H7 (cell line): ENCODE measurements around the gene FAM229A. TPM values are rescaled to one million over a fixed set of nuclear protein-coding genes. Genes with fewer than 3 reads are reported as not detected.

Experiments used
- DNase-seq: peaks from one replicate; pipeline ENCODE4 v3.0.0; 2012
- H3K27me3 ChIP-seq: 2 replicates; pipeline ENCODE4 v1.6.0; 2011; ENCODE audit warnings: mild to moderate bottlenecking, low read length; ENCODE audit not compliant: control insufficient read depth, insufficient read depth
- H3K36me3 ChIP-seq: replicated peaks from 2 replicates; pipeline ENCODE4 v1.5.1; 2011; ENCODE audit warnings: low read length; ENCODE audit not compliant: control insufficient read depth, insufficient read depth
- H3K4me3 ChIP-seq: 2 replicates; pipeline ENCODE4 v1.5.1; 2011; ENCODE audit warnings: low read depth, mild to moderate bottlenecking, control low read depth, low read length, moderate library complexity; ENCODE audit not compliant: insufficient read depth
- total RNA-seq: library from RNA; depleted of rRNA; stranded (reverse); fragments of >200 nt; shearing (Covaris generic); gene quantifications from 2 replicates; pipeline ENCODE4 v1.2.3, GENCODE V29; 2014

Gene FAM229A
- total RNA-seq, 1 experiment from 2014 or later: 4.0 TPM

GRCh38 chr1:32392325-32392724 lies 30.0 kb upstream of the FAM229A start:
- H3K4me3 ChIP-seq: no peak overlapping the region

GRCh38 chr1:32390904-32391870 lies 28.9 kb upstream of the FAM229A start:
- no peaks in the 10 kb centered on the region for H3K27me3 ChIP-seq
- no peak overlapping the region for H3K4me3 ChIP-seq
- H3K36me3 ChIP-seq: peaks cover 20% of the 10 kb centered on the region
- DNase-seq: no peak

More at GRCh38 chr1:32392325-32392724, 30.0 kb upstream of the FAM229A start:
- DNase-seq: no peak
- no peaks in the 10 kb centered on the region for H3K27me3 ChIP-seq
- H3K36me3 ChIP-seq: peaks cover 14% of the 10 kb centered on the region

GRCh38 chr1:32388641-32389040 lies 26.4 kb upstream of the FAM229A start:
- Histone ChIP-seq H3K36me3 (peaks cover 27% of the 10 kb centered on the region), H3K27me3 (no peaks in the 10 kb centered on the region), H3K4me3 (no peak overlapping the region)
- no peak for DNase-seq

DNA sequence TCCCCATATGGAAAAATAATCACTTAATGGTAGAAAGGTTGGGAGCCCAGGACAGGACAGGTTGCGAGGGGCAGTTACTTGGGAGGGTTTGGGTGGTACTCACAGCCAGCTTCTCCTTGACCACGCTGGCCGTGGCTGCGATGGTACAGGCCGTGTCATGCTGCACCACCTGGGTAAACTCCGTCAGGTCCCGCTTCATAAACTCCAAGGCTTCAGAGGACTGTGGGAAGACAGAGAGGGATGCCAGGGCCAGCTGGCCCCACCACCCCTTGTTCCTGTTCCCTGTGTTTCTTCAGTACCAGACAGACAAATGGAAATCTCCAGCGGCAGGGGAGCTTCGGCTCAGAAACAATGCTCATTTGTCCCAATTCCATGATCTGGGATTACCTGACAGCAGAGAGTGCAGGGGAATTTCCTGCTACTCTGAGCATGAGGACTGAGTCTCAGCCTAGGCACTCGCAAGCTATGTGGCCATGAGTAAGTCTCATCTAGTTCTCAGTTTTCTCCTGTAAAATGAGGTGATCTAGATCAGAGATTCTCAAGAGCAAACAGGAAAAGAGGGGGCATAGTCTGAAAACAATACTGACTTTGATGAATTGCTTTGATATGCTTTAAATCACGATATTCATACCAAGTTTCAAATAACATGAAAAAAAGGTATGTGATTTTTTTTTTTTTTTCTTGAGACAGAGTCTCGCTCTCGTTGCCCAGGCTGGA lies 24.5 kb upstream of the FAM229A start:
- no peaks in the 10 kb centered on the region for H3K27me3 ChIP-seq
- H3K4me3 ChIP-seq: no peak overlapping the region
- DNase-seq: no peak
- peaks cover 30% of the 10 kb centered on the region for H3K36me3 ChIP-seq

- DNase-seq: no peak
- H3K4me3 ChIP-seq: no peak overlapping the region
- H3K27me3 ChIP-seq: no peaks in the 10 kb centered on the region
- peaks cover 49% of the 10 kb centered on the region for H3K36me3 ChIP-seq
Measured at GRCh38 chr1:32380057-32380456, 17.8 kb upstream of the FAM229A start.

- DNase-seq: no peak
- no peak overlapping the region for H3K4me3 ChIP-seq
- H3K36me3 ChIP-seq: peaks cover 41% of the 10 kb centered on the region
- no peaks in the 10 kb centered on the region for H3K27me3 ChIP-seq
Measured at GRCh38 chr1:32377541-32378220, 15.4 kb upstream of the FAM229A start.

DNA sequence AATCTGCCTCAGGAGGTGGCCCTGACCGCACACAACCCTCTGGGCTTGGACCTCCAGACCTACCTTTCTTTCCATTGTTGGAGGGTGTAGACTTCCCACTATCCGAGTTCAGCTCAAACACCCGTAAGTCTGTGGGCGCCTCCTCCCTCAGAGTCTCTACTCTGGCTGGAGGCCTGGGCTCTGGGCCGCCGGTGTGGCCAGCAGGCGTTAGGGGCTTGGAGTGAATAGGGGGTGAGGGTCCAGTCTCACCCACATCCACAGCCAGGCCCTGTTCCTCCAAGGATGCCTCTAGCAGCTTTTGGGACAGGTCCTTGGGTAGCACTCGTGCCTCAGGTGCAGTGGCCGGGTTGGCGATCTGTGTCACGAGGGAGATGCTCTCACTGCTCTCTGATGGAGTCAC lies 13.9 kb upstream of the FAM229A start:
- H3K4me3 ChIP-seq: no peak overlapping the region
- DNase-seq: no peak
- H3K27me3 ChIP-seq: no peaks in the 10 kb centered on the region
- H3K36me3 ChIP-seq: peaks cover 42% of the 10 kb centered on the region

DNA sequence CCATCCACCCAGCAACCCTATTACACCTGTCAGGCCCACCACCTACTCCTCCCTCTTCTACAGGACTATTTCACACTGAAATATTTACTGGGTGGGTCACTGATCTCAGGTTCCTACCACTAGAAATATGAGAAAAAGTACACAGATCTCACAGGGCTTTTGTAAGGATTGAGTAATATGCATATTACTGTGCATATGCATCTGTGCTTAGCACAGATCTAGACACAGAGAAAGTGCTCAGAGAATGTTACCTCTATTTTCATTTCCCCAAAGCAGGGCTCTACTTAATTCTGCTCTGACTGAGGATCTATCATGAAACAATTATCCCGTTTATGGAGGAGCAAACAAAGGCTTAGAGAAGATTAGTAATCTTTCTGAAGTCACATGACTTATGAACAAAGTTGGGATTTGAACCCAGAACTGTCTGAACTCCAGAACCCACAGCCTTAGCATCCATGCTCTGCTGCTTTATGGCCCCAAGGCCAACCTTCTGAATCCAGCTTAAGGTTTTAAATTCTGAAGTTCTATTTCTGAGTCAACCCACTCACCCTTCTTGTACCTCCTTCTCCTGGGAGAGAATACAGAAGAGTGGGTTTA lies 11.8 kb upstream of the FAM229A start:
- H3K4me3 ChIP-seq: no peak overlapping the region
- no peaks in the 10 kb centered on the region for H3K27me3 ChIP-seq
- DNase-seq: no peak
- H3K36me3 ChIP-seq: peaks cover 33% of the 10 kb centered on the region

DNA sequence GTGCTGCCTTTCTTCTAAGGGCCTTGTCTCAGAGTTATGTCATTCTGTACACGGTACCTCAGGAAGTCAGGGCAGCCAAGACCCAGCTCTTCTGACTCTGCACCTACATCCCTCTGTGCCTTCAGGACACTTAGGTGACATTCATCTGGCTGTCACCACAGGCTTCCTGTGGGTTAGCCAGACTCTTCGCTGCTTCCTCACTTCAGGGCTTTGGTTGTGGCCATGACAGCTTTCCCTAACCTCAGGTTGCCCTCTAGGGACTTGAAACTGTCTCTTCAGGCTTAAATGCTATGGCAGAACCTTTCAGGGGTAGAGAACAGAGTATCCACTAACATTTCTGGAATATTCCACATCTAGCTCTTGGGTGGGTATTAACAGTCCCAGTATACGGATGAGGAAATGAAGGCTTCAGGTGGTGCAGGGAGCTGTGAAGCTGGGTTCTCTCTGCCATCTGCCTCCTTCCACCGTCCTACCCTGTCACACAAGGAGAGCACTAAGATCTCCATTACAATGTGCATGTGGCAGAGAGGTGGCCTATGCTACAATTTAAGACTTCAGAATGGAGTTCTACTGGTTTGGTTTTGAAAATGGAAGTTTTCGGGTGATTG lies 10.0 kb upstream of the FAM229A start:
- Histone ChIP-seq H3K27me3 (no peaks in the 10 kb centered on the region), H3K4me3 (no peak overlapping the region), H3K36me3 (peaks cover 28% of the 10 kb centered on the region)
- no peak for DNase-seq

DNA sequence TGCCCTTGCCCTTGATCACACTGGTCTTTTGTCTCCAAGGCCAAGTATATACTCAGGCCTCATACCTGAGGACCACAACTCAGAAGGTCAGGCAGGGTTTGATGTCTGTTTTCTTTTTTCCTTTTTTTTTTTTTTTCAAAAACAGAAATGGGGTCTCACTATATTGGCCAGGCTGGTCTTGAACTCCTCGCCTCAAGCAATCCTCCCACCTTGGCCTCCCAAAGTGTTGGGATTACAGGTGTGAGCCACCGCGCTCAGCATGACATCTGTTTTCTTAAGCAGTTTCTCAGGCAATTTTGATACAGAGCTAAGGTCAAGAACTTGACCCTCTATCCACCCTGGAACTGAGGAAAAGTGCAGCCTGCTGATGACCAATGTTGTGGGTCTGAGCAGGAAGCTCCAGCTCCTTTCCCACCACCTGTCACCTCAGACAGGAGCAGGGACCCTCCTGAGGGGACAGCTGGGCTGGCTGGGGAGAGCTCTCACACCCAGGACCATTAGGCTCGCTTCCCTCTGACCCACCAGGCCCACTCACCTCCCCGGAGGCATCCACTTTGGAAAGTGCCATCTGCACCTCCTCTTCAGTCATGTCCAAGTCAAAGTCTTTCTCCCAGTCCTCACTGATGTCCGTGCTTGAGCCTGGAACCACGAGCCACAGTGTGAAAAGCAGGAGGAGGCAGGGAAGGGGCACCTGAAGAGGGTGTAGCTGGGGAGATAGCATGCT lies 5.8 kb upstream of the FAM229A start:
- no peak overlapping the region for H3K4me3 ChIP-seq
- peaks cover 25% of the 10 kb centered on the region for H3K36me3 ChIP-seq
- no peaks in the 10 kb centered on the region for H3K27me3 ChIP-seq
- DNase-seq: no peak

DNA sequence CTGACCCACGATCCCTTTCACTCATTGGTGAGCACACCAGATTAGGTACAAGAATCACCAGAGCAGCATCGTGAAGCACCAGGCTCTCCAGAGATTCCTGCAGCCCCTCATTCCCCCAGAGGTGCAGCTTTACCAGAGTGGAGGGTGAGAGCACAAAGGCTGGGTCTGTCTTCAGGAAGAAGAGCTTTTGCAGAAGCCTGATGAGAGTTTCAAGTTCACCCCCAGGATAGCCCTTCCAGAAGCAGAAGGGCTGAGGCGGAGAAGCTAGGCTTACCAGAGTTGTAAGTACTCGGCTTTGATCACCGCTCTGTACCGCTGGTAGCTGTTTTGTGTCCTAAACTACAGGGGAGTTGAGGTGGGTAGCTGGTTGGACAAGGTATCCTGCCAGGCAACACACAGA lies 3.2 kb upstream of the FAM229A start:
- no peak for DNase-seq
- peaks cover 20% of the 10 kb centered on the region for H3K36me3 ChIP-seq
- no peak overlapping the region for H3K4me3 ChIP-seq
- H3K27me3 ChIP-seq: peaks cover 21% of the 10 kb centered on the region

DNA sequence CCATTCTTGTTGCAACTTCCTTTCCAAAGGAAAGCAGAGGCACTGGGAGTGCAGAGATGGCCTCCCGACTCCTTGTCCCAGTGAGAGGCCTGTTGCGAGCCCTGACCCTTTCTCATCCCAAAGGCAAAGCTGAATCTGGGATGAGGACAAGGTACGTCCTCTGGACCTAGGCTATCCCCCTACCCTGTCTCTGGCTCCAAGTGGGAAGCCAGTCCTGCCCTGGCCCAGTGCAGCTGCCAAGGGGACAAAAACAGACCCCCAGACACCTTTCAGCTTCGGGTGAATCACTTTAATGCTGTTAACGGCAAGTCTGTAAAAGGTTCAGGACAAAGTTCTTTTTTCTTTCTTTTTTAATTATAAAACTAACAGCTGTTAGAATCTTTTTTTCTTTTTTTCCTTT lies 2.6 kb upstream of the FAM229A start:
- peaks cover 20% of the 10 kb centered on the region for H3K36me3 ChIP-seq
- no peak for DNase-seq
- no peak overlapping the region for H3K4me3 ChIP-seq
- peaks cover 23% of the 10 kb centered on the region for H3K27me3 ChIP-seq

DNA sequence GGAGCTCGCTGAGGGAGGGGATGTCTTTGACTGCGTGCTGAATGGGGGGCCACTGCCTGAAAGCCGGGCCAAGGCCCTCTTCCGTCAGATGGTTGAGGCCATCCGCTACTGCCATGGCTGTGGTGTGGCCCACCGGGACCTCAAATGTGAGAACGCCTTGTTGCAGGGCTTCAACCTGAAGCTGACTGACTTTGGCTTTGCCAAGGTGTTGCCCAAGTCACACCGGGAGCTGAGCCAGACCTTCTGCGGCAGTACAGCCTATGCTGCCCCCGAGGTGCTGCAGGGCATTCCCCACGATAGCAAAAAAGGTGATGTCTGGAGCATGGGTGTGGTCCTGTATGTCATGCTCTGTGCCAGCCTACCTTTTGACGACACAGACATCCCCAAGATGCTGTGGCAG lies 1.4 kb upstream of the FAM229A start:
- peaks cover 23% of the 10 kb centered on the region for H3K27me3 ChIP-seq
- H3K4me3 ChIP-seq: no peak overlapping the region
- no peak for DNase-seq
- peaks cover 20% of the 10 kb centered on the region for H3K36me3 ChIP-seq
